ENCODE data around the gene NTM.

DNA sequence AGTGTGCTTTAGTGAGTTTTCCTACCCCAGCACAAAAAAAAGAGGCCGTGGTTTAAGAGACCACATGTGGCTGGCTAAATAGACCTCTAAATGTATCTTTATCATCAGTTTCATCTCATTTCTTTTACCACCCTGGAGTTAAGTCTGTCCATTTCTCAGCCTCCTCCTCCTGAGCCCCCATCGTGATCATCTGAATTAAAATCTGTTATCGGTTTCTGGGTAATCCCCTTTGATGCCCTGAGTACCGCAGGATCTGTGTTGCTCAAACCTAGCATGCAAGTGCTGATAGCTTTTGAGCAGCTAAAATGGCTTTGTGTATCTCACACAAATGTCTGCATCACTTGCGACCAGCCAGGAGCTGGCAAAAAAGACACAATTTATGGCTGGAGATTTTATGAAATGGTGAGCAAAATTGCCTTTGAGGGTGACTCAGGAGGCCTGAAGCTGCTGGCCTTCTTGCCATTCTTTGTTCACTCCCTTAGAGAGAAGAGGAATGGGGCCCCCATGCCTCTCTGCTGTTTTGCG is 236.5 kb downstream of the NTM start:
- TF ChIP-seq, protein P1, sequence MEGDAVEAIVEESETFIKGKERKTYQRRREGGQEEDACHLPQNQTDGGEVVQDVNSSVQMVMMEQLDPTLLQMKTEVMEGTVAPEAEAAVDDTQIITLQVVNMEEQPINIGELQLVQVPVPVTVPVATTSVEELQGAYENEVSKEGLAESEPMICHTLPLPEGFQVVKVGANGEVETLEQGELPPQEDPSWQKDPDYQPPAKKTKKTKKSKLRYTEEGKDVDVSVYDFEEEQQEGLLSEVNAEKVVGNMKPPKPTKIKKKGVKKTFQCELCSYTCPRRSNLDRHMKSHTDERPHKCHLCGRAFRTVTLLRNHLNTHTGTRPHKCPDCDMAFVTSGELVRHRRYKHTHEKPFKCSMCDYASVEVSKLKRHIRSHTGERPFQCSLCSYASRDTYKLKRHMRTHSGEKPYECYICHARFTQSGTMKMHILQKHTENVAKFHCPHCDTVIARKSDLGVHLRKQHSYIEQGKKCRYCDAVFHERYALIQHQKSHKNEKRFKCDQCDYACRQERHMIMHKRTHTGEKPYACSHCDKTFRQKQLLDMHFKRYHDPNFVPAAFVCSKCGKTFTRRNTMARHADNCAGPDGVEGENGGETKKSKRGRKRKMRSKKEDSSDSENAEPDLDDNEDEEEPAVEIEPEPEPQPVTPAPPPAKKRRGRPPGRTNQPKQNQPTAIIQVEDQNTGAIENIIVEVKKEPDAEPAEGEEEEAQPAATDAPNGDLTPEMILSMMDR (IDR thresholded peaks at IDR 0.05) = no peak
- TF ChIP-seq, protein P2, sequence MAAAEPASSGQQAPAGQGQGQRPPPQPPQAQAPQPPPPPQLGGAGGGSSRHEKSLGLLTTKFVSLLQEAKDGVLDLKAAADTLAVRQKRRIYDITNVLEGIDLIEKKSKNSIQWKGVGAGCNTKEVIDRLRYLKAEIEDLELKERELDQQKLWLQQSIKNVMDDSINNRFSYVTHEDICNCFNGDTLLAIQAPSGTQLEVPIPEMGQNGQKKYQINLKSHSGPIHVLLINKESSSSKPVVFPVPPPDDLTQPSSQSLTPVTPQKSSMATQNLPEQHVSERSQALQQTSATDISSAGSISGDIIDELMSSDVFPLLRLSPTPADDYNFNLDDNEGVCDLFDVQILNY (CRISPR knock-in tag; IDR thresholded peaks at IDR 0.05) = no peak
- TF ChIP-seq JUN (CRISPR knock-in tag; IDR thresholded peaks at IDR 0.05) = no peak
- TF ChIP-seq, protein P3, sequence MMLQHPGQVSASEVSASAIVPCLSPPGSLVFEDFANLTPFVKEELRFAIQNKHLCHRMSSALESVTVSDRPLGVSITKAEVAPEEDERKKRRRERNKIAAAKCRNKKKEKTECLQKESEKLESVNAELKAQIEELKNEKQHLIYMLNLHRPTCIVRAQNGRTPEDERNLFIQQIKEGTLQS (CRISPR knock-in tag; conservative IDR thresholded peaks at IDR 0.05) = no peak
- TF ChIP-seq GRHL2 (CRISPR knock-in tag; IDR thresholded peaks at IDR 0.05; ENCODE audit: insufficient replicate concordance, severe bottlenecking) = no peak
- no peak for TF ChIP-seq CREM (CRISPR knock-in tag; IDR thresholded peaks at IDR 0.05)
- no peak for TF ChIP-seq MXD4 (CRISPR knock-in tag; IDR thresholded peaks at IDR 0.05; ENCODE audit: borderline replicate concordance)
